Heart left ventricle (tissue), 13 donors: ENCODE data around the gene PRKCA.

Experiments
- POLR2A ChIP-seq, 2 donors: fragments of 450-650 bp; IDR thresholded peaks; one replicate each; pipeline ENCODE4 v1.6.1; 2017; ENCODE audit warnings: antibody characterized with exemption in 2 of 2, mild to moderate bottlenecking in 2 of 2, moderate library complexity in 2 of 2
- TF ChIP-seq, protein P1 (sequence below), 12 donors: fragments of 200-600 bp; sonication (generic) in 4 of 12; IDR thresholded peaks; one replicate each; pipeline versions ENCODE4 v1.5.0 to v1.8.0; 2018 to 2022; ENCODE audit warnings: antibody characterized with exemption in 12 of 12, mild to moderate bottlenecking in 5 of 12
- donor health status: ischemic (EF 13 %, LVEDD 7.1; RV severe dilation, severe dysfunction).
- donor health status: DM: no; HTN: yes; CAD: no.
- donor health status: DM: no; HTN: no; CAD: no.
- donor health status: ischemic (EF 25% LVEDD 6.9; RV normal size, moderate dysfunction).
- donor health status: ischemic (EF 25% LVEDD 5.7; RV mildly dilated, moderate dysfunction).
- donor health status: ischemic (EF 35%, LVEDD 5.7; RV mildly dilated, moderate dysfunction).
- donor health status: nonischemic (EF 11% LVEDD 7.7; RV severe dilation, severe dysfunction).
- donor health status: DM: yes; HTN: yes; CAD: no.
- donor health status: PGD.
- donor health status: ischemic (EF 29% LVEDD 5.4; RV normal size, mild dysfunction).
- donor health status: nonischemic (EF 23%, LVEDD 6.1; RV moderate dilation, normal function).

DNA sequence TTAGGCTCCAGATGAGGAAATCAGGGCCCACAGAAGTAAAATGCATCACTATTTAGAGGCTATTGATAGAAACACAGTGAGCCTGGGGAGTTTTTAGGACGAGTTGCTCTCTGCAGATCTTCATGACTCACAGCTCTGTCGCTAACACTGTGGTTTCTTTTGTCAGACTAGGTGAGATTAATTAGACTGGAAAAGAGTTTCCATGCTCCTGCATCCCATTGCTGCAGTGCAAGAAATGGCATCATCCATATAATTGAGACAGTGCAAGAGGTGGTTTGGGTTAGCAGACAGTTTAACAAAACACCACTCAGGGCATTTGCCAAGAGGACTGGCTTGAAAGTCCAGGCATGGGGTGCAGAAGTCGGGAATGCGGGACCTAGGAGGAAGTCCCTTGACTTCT, 333.7 kb downstream of the PRKCA start:
- TF ChIP-seq, protein P1, sequence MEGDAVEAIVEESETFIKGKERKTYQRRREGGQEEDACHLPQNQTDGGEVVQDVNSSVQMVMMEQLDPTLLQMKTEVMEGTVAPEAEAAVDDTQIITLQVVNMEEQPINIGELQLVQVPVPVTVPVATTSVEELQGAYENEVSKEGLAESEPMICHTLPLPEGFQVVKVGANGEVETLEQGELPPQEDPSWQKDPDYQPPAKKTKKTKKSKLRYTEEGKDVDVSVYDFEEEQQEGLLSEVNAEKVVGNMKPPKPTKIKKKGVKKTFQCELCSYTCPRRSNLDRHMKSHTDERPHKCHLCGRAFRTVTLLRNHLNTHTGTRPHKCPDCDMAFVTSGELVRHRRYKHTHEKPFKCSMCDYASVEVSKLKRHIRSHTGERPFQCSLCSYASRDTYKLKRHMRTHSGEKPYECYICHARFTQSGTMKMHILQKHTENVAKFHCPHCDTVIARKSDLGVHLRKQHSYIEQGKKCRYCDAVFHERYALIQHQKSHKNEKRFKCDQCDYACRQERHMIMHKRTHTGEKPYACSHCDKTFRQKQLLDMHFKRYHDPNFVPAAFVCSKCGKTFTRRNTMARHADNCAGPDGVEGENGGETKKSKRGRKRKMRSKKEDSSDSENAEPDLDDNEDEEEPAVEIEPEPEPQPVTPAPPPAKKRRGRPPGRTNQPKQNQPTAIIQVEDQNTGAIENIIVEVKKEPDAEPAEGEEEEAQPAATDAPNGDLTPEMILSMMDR (IDR thresholded peaks at IDR 0.05) = no peak
- TF ChIP-seq POLR2A (IDR thresholded peaks at IDR 0.05) = no peak
